ENCODE measurements around the gene MDGA2.

DNA sequence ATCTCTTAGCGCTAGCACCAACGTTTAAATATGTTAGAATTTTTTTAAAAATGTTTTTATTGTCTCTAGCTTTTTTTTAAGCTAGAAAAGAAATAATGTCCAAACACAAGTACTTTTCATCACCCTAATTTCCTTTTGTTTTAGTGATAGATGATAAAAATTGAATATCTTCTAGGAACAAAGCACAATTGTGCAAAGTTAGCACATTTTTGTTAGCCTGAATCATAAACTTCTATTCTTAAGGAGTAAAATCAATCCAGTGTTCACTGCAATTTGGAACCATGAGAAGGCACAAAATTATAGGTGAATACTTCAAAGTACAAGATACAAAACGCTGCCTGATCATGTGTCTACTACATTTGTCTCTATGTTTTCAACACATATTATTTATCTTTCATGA is 615.4 kb downstream of the MDGA2 start:
- TF ChIP-seq POLR2A (IDR thresholded peaks at IDR 0.05; ENCODE audit: low read depth, low read length) (no peak), POLR2AphosphoS5 (IDR thresholded peaks at IDR 0.05; ENCODE audit: low read depth, low read length) (no peak)
